Spleen (tissue), 11 donors: ENCODE data around the gene ARID4B. TPM values are rescaled to one million over a fixed set of nuclear protein-coding genes. Genes with fewer than 3 reads are reported as not detected.
"Not testable (repeated sequence)": the region's sequence is repeated elsewhere in the genome, so short reads cannot be mapped to it uniquely, and the experiment has no call there.

ENCODE experiments used
- DNase-seq: peaks from one replicate; pipeline ENCODE4 v3.0.0-alpha.2; 2020
- H3K27ac ChIP-seq, 8 donors: fragments of 200-600 bp; sonication (generic) in 7 of 8; 1 replicate in 4 of 8; 2 replicates in 4 of 8; pipeline versions ENCODE4 v1.5.0 to v1.8.0; 2016 to 2021; ENCODE audit warnings: inconsistent platforms in 4 of 8, mild to moderate bottlenecking in 4 of 8, moderate library complexity in 1 of 8
- H3K27me3 ChIP-seq, 7 donors: fragments of 200-600 bp; sonication (generic) in 6 of 7; replicated peaks in 1 of 7; 1 replicate in 4 of 7; 2 replicates in 3 of 7; pipeline versions ENCODE4 v1.5.0 to v1.8.0; 2016 to 2021; ENCODE audit warnings: inconsistent platforms in 3 of 7, mild to moderate bottlenecking in 1 of 7
- H3K36me3 ChIP-seq, 6 donors: fragments of 200-600 bp; sonication (generic) in 5 of 6; 1 replicate in 4 of 6; 2 replicates in 2 of 6; pipeline versions ENCODE4 v1.5.0 to v1.8.0; 2016 to 2021; ENCODE audit warnings: inconsistent platforms in 2 of 6
- H3K4me1 ChIP-seq, 6 donors: fragments of 200-600 bp; sonication (generic) in 5 of 6; 1 replicate in 3 of 6; 2 replicates in 3 of 6; pipeline versions ENCODE4 v1.5.0 to v1.8.0; 2016 to 2021; ENCODE audit warnings: inconsistent platforms in 3 of 6
- H3K4me3 ChIP-seq, 8 donors: fragments of 200-600 bp; sonication (generic) in 7 of 8; 1 replicate in 4 of 8; 2 replicates in 4 of 8; pipeline versions ENCODE4 v1.5.0 to v1.8.0; 2016 to 2021; ENCODE audit warnings: inconsistent platforms in 4 of 8, mild to moderate bottlenecking in 4 of 8, moderate library complexity in 2 of 8
- H3K9me3 ChIP-seq, 8 donors: fragments of 200-600 bp; sonication (generic) in 7 of 8; 1 replicate in 4 of 8; 2 replicates in 4 of 8; pipeline versions ENCODE4 v1.5.0 to v1.8.0; 2016 to 2021; ENCODE audit warnings: inconsistent platforms in 4 of 8
- POLR2A ChIP-seq, 3 donors: fragments of 450-650 bp; IDR thresholded peaks; one replicate each; pipeline ENCODE4 v1.5.1; 2017; ENCODE audit warnings: antibody characterized with exemption in 3 of 3, mild to moderate bottlenecking in 1 of 3
- POLR2AphosphoS5 ChIP-seq, 3 donors: sonication (generic); formaldehyde crosslinking; IDR thresholded peaks; one replicate each; pipeline ENCODE4 v1.5.1; 2017; ENCODE audit warnings: antibody characterized with exemption in 3 of 3
- WGBS, 5 donors: extraction: QIAGEN DNeasy Blood & Tissue Kit in 3 of 5; methylation state at CpG; one replicate each; pipeline versions ENCODE4 v1.1.5 to v1.1.7; 2013 to 2018; 5-methylcytosine and 5-hydroxymethylcytosine counted together
- intact Hi-C: fragments of 100-400 bp; cut with DNase I; formaldehyde crosslinking; loops from one replicate; pipeline ENCODE4 v1.15.0; 2023; ENCODE audit warnings: low total_unique reads
- polyA plus RNA-seq, 3 donors: library from polyadenylated mRNA; stranded (reverse); fragments of 200-250 nt; gene quantifications; one replicate each; pipeline ENCODE4 v1.2.1, GENCODE V29; 2013
- total RNA-seq, 7 donors: library from RNA; depleted of rRNA in 3 of 7; stranded (reverse); fragments of >200 nt in 3 of 7; fragmentation: NEBNext Ultra II Directional in 4 of 7; extraction: Animal tissue kit (Norgen Biotek cat#: 25700) in 4 of 7; gene quantifications; one replicate each; pipeline versions ENCODE4 v1.1.0 to v1.2.1, GENCODE V29; 2016 to 2021
- TF ChIP-seq, protein P1 (sequence below), 11 experiments: fragments of 200-600 bp in 7 of 11; fragments of 450-650 bp in 4 of 11; sonication (generic) in 4 of 11; IDR thresholded peaks in 8 of 11; conservative IDR thresholded peaks in 3 of 11; 1 replicate in 7 of 11; 2 replicates in 4 of 11; pipeline versions ENCODE4 v1.4.0 to v1.8.0; 2016 to 2021; ENCODE audit warnings: antibody characterized with exemption in 11 of 11, inconsistent platforms in 4 of 11, mild to moderate bottlenecking in 1 of 11
- donor health status: healthy with polysubstance abuse.
- donor health status: DM: no; HTN: no; CAD: no; lungs with moderate emphysema.
- donor health status: DM: no; HTN: no; CAD: no.
- donor health status: Bipolar disorder and iron deficiency.
- donor health status: healthy.
- donor health status: DM: no; HTN: no; CAD: no.
- donor health status: DM: yes; HTN: yes; CAD: no.

The ARID4B gene
- total and polyA plus RNA-seq, 10 donors, result 13.2 to 82.0 (median 65.6) TPM

DNA sequence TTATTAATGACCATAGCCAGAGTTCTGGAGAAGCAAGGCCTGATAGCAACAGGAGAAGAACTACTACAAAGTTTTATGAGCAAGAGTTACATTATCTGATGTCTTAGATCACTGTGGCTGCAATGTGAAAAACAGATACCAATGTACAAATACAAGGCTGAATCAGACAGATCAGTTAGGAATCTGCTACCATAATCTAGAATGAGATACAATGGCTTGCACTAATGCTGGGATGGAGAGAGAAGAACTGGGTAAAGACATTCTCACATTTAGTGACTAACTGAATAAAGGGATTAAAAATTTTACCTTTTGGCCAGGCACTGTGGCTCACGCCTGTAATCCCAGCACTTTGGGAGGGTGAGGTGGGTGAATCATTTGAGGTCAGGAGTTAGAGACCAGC lies 41.3 kb downstream of the ARID4B start:
- Histone ChIP-seq H3K27ac (no peak overlapping the region), H3K4me3 (no peak overlapping the region), H3K9me3 (no peaks in the 10 kb centered on the region), H3K36me3 (no peaks in the 10 kb centered on the region), H3K4me1 (peaks cover 10 to 99% (median 78%) of the 10 kb centered on the region in 6 donors), H3K27me3 (no peaks in the 10 kb centered on the region)
- intact Hi-C loops, result no loop called here
- 79 to 96% (median 88%) methylated on average over 1 of the region's 1 CpG for WGBS, 5 donors
- TF ChIP-seq, protein P1, sequence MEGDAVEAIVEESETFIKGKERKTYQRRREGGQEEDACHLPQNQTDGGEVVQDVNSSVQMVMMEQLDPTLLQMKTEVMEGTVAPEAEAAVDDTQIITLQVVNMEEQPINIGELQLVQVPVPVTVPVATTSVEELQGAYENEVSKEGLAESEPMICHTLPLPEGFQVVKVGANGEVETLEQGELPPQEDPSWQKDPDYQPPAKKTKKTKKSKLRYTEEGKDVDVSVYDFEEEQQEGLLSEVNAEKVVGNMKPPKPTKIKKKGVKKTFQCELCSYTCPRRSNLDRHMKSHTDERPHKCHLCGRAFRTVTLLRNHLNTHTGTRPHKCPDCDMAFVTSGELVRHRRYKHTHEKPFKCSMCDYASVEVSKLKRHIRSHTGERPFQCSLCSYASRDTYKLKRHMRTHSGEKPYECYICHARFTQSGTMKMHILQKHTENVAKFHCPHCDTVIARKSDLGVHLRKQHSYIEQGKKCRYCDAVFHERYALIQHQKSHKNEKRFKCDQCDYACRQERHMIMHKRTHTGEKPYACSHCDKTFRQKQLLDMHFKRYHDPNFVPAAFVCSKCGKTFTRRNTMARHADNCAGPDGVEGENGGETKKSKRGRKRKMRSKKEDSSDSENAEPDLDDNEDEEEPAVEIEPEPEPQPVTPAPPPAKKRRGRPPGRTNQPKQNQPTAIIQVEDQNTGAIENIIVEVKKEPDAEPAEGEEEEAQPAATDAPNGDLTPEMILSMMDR (IDR thresholded peaks at IDR 0.05 in 8 of 11, conservative IDR thresholded peaks at IDR 0.05 in 3 of 11), result no peak
- TF ChIP-seq POLR2AphosphoS5 (IDR thresholded peaks at IDR 0.05), result no peak
- no peak for TF ChIP-seq POLR2A (IDR thresholded peaks at IDR 0.05)
- DNase-seq, result no peak

DNA sequence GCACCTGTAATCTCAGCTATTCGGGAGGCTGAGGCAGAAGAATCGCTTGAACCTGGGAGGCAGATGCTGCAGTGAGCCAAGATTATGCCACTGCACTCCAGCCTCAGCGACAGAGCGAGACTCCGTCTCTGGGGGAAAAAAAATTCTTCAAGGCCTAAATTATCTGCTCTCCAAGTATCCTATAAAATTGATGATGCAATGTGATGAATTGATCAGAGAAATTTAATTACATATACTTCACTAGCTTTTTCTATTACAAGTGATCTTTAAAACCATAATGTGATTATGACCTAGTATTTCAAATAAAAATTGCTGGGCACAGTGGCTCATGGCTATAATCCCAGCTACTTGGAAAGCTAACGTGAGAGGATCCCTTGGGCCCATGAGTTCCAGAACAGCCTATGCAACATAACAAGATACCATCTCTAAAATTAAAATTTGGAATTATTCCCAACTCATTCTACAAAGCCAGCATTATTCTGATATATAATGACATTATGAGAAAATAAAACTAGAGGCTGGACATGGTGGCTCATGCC lies 43.7 kb downstream of the ARID4B start:
- no peaks in the 10 kb centered on the region for H3K9me3 ChIP-seq
- H3K4me3 ChIP-seq, result no peak overlapping the region
- H3K27me3 ChIP-seq, result no peaks in the 10 kb centered on the region
- 95 to 98% (median 97%) methylated on average over 6 of the region's 6 CpGs for WGBS, 5 donors
- no peaks in the 10 kb centered on the region for H3K36me3 ChIP-seq
- H3K27ac ChIP-seq, result no peak overlapping the region
- peaks cover 7 to 99% (median 77%) of the 10 kb centered on the region in 6 donors for H3K4me1 ChIP-seq
- DNase-seq, result no peak
- intact Hi-C loops, result no loop called here
- TF ChIP-seq, protein P1 (IDR thresholded peaks at IDR 0.05 in 8 of 11, conservative IDR thresholded peaks at IDR 0.05 in 3 of 11), result no peak
- no peak for TF ChIP-seq POLR2A (IDR thresholded peaks at IDR 0.05)
- no peak for TF ChIP-seq POLR2AphosphoS5 (IDR thresholded peaks at IDR 0.05)

DNA sequence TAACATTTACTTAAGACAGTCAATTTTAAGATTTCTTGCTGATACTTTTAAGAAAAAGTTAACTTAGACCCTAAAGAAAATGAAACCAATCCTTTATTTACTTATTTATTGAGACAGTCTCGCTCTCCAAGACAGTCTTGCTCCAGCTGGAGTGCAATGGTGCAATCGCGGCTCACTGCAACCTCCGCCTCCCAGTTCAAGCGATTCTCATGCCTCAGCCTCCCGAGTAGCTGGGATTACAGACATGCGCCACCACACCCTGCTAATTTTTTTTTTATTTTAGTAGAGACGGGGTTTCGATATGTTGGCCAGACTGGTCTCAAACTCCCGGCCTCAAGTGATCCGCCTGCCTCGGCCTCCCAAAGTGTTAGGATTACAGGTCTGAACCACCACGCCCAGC lies 44.3 kb downstream of the ARID4B start:
- H3K4me3 ChIP-seq, DNase-seq, H3K36me3 ChIP-seq, intact Hi-C loops, H3K27me3 ChIP-seq, H3K9me3 ChIP-seq, H3K27ac ChIP-seq: not testable (repeated sequence)
- 94 to 97% (median 96%) methylated on average over 13 of the region's 13 CpGs for WGBS, 5 donors
- H3K4me1 ChIP-seq, result peaks cover 7 to 99% (median 78%) of the 10 kb centered on the region in 6 donors

DNA sequence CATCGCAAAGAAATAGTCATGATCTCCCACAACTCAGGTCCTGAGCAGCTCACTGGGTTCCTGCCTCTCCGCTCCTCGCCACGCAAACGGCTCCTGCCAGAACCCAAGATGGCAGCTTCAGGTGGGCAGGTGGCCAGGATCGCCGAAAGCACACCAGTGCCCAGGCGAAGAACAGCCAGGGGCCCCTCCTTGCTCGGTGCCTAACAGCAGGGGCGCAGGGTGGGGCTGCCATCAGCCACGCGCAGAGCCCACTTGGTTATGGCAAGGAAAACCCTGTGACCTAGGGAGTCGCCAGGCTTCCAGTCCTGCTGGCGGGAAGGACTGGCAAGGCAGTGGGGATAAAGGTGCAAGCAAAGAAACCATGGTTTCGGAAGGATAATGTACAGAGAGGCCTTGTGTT lies 47.5 kb downstream of the ARID4B start:
- H3K36me3 ChIP-seq, result no peaks in the 10 kb centered on the region
- DNase-seq, result no peak

More for the DNA sequence above, 47.5 kb downstream of the ARID4B start:
- no peak overlapping the region for H3K27ac ChIP-seq
- TF ChIP-seq, protein P1 (IDR thresholded peaks at IDR 0.05 in 8 of 11, conservative IDR thresholded peaks at IDR 0.05 in 3 of 11), result no peak
- TF ChIP-seq POLR2A (IDR thresholded peaks at IDR 0.05) (no peak), POLR2AphosphoS5 (IDR thresholded peaks at IDR 0.05) (peak in 2 of 3 donors; percentile 4 to 70)
- H3K4me1 ChIP-seq, result peaks cover 4 to 96% (median 68%) of the 10 kb centered on the region in 6 donors
- H3K4me3 ChIP-seq, result no peak overlapping the region
- intact Hi-C loops, result no loop called here
- WGBS, 5 donors, result 96 to 98% (median 97%) methylated on average over 15 of the region's 15 CpGs
- H3K9me3 ChIP-seq, result no peaks in the 10 kb centered on the region
- H3K27me3 ChIP-seq, result no peaks in the 10 kb centered on the region
